Glomerular visceral epithelial cell (primary cell): ENCODE measurements around the gene PHACTR4.
A peak's percentile ranks its signal among the peaks of the same experiment; 100 is the strongest.
"Not testable (repeated sequence)": the region's sequence is repeated elsewhere in the genome, so short reads cannot be mapped to it uniquely, and the experiment has no call there.

Experiments
- DNase-seq: peaks from one replicate; pipeline ENCODE4 v3.0.0-alpha.2; 2016; ENCODE audit errors: extremely low spot score

The PHACTR4 gene

DNA sequence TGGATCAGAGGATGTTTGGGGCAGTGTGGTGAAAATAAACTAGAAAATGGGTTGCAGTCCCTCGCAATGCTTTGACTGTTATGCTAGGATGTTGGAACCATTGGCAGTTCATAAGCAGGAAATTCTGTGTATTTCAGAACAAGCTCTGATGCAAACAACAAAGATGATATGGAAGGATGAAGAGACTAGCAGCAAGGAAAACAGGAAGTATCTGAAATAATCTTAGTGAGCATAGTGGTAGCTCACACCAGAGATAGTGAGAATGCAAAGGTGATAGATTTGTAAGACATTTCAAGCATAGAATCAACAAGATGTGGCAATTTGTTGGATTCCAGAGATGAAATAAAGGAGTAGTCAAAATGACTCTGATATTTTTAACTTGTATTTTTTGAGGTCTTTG, 125.2 kb downstream of the PHACTR4 start:
- no peak for DNase-seq

DNA sequence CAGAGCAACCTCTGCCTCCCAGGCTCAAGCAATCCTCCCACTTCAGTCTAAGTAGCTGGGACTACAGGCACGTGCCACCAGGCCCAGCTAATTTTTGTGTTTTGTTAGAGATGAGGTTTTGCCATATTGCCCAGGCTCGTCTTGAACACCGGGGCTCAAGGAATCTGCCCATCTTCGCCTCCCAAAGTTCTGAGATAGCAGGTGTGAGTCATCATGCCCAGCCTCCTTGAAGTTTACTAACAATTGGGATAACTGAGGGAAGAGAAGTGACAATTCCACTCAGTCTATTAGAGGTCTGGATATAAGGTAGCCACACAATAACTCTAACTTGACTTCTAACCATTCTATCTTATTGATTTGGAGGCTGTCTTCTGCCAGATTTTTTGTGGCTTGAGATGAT, 130.0 kb downstream of the PHACTR4 start:
- DNase-seq = no peak

DNA sequence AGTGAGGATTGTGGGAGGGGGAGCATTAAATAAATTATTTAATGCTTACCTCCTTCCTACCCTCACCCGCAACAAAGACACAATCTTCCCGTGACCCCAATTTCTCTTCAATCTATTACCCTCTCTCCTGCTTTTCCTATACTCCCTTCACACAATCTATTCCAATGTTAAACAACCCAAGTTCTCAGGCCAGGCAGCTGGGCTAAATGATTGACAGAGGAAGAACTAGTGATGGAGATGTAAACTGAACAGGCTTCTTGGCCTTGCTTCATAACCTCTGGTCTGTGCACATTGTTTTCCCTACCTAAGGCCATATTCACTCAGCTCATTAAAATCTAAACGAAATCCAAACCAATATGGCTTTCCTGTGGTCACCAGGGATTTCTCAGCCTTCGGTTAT, 132.4 kb downstream of the PHACTR4 start:
- no peak for DNase-seq

DNA sequence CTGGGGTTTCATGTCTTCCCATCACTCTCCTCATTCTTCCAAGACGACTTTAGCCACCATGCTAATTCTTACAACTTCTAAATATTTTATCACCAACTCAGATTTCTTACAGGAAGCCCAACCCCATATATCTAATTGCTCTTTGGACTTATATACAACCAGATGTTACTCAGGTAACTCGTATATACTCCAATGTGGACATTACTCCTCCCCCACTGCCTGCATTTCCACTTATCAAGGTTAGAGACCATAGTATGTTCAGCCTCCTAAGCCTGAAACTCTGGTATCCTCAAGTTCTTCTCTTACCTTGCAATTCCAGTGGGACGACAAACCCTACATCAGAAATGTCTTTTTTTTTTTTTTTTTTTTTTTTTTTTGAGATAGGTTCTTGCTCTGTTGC, 133.6 kb downstream of the PHACTR4 start:
- no peak for DNase-seq

DNA sequence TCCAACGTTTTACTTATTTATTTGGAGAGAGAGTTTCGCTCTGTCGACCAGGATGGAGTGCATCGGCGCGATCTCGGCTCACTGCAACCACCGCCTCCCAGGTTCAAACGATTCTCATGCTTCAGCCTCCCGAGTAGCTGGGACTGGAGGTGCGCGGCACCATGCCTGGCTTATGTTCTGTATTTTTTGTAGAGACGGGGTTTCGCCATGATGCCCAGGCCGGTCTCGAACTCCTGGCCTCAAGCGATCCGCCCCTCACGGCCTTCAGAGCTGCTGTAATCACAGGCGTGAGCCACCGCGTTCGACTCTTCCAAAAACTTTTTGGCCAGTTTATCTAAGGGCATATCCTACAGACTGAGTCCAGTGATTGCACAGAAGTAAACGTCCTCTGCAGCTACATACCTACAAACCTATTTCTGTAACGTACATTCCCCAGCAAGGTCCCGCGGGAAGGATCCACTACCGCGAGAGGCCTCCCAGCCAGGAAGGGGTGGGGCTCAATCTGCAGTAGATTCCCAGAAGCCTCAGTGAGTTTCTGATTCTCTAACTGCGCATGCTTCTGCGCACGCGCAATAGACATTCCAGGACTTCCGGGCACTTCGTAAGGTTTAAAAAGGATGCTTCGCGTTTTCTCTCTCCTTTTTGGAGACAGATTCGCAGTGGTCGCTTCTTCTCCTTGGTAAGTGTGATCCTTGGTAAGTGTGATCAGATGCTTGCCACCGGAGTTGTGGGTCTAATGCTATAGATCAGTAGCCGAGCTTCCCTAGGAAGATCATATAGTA, 136.1 kb downstream of the PHACTR4 start, which contains the start of gene RCC1:
TSS of gene RCC1 (plus strand) at position 638 of the 782 bp plus-strand sequence. CDS start 23,824 bp downstream, outside the sequence.
- peak; percentile 99 for DNase-seq

DNA sequence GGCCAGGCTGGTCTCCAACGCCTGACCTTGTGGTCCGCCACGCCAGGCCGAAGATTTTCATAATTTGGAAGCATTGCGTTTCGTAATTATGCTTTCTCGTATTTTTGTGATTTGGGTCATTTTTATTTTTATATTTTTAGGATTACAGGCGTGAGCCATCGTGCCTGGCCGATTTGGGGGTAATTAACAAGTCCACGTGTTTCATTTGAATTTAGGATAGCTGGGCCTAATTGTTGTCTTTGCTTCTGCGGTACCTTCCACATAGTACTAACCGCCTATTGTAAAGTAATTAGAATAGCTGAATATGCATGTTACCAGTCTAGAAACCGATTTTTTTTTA, 137.3 kb downstream of the PHACTR4 start:
- no peak for DNase-seq

DNA sequence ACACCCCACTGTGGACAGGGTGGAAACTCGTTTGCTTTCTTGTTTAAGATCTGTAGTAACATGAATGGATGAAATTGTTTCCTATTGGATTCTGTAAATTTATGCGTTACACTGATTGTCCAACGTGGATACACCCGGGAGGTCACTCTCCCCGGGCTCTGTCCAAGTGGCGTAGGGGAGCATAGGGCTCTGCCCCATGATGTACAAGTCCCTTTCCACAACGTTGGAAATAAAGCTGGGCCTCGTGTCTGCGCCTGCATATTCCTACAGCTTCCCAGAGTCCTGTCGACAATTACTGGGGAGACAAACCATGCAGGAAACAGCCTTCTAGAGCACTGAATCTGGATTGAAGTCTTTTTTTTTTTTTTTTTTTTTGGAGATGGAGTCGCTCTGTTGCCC, 137.7 kb downstream of the PHACTR4 start:
- peak; percentile 39 for DNase-seq

DNA sequence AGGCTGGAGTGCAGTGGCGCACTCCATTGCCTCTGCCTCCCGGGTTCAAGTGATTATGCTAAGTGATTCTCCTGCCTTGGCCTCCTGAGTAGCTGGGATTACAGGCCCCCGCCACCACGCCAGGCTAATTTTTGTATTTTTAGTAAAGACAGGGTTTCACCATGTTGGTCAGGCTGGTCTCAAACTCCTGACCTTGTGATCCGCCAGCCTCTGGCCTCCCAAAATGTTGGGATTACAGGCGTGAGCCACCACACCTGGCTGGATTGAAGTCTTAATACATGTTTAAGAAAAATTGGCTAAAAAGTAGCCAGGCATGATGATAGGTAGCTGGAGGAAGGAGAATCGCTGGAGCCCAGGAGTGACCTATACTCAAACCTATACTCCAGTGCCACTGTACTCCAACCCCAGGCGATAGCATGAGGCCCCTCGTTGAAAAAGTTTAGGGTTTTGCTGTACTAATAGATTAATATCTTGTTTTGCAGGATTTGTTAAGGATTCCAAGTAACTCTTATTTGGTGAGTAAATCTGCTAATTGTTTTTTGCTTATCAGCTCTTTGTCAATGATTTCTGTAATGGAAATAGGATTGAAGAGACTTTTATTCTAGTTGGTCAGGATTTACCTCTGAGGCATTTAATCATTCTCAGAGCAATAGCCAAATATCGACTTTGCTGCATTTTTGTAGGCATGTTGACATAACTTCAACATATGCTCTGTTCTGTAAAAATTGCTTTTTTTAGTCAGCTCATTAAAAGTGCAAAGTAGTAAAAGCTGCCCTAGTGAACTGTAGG, 138.3 kb downstream of the PHACTR4 start:
- DNase-seq = no peak

DNA sequence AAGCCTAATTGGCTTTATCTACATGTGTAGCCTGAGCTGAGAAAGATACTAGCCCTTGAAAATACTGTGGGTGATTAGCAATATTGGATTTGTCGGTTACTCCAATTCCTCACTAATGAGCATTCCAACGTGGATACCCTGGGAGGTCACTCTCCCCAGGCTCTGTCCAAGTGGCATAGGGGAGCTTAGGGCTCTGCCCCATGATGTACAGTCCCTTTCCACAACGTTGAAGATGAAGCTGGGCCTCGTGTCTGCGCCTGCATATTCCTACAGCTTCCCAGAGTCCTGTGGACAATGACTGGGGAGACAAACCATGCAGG, 138.9 kb downstream of the PHACTR4 start:
- DNase-seq = peak; percentile 38

DNA sequence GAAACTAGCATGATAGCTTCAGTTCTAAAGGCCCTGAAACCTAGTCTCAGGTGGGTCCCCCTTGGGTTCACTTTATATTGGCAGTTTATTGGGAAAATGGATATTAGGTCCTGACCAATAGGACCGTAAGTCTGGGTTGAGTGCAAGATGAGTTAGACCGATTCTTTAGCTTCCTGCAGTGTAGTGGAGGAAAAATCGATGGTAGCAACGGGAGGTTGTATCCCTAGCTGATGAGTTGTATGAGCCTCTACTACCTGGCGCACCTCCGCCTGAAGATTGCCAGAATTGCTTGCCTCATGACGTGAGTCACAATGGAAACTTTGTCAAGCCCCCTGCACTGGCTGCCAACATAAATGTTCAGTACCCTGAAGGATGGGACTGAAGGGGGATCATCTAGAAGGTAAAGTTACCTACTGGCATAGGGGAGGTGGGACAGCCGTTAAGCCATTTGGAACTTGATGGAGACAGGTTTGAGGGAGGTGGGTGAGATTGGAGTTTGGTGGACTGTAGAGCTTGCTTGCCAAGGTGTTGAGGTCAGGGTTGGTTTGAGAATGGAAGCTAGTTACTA, 140.2 kb downstream of the PHACTR4 start:
- peak; percentile 36 for DNase-seq

DNA sequence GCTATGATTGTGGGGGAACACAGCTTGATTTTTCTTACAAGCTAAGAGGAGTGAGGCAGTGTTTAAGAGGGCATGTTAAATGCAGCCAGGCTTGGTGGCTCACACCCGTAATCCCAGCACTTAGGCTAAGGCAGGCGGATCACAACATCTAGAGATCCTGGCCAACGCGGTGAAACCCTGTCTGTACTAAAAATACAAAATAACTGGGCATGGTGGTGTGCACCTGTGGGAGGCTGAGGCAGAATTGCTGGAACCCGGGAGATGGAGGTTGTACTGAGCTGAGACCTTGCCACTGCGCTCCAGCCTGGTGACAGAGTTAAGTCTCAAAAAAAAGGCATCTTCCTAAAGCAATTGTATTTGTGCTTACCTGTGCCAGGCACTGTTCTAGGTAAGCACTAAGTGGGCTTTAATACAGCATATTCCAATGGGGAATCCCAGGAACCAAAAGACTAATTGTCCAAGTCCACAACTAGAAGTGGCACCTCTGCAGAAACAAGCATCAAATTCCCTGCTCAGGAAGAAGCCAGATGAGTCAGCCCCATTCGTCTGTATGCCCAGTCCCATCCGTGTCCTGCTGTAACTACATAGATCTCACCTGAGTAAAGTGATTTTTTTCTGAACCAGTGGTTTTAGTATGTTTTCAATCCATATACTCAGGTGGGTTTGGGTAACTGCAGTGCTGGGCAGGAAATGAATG, 140.9 kb downstream of the PHACTR4 start:
- peak; percentile 61 for DNase-seq

DNA sequence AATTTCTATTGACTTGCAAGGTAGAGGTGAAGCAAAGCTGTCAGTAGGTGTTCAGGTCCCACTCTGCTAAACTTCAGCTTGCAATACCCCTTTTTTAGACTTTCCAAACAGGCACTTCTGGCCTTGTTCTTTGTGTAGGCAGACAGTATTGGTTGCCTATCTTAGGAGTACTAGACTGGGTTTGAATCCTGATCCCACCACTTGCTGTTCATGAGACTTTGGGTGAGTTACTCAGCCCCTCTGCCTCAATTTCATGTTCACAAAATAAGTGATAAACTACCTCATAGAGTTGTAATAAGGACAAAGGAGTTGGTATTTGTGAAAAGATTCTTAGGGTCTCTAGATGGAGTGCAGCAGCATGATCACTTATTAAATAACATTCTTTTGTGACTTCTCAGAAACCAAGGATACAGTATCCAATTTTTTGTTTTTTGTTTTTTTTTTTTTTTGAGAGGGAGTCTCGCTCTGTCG, 141.5 kb downstream of the PHACTR4 start:
- DNase-seq = no peak

DNA sequence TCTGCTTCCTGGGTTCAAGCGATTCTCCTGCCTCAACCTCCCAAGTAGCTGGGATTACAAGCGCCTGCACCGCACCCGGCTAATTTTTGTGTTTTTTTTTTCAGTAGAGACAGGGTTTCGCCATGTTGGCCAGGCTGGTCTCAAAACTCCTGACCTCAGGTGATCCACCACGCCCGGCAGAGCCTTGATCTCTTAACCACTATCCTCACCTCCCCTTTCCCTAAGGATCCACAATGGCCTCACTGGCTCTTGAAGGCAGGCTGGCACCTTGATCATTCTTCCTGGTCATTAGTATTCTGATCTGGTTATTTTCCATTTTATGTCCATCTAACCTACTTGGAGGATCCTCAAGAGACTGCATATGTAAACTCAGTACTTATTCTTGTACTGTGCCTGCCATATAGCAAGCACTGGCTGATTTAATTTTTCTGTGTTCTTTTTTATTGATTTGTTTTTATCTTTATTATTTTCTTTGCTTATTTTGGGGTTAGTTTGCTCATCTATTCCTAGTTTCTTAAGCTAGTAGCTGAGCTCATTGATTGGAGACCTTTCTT, 142.6 kb downstream of the PHACTR4 start:
- DNase-seq = peak; percentile 37

DNA sequence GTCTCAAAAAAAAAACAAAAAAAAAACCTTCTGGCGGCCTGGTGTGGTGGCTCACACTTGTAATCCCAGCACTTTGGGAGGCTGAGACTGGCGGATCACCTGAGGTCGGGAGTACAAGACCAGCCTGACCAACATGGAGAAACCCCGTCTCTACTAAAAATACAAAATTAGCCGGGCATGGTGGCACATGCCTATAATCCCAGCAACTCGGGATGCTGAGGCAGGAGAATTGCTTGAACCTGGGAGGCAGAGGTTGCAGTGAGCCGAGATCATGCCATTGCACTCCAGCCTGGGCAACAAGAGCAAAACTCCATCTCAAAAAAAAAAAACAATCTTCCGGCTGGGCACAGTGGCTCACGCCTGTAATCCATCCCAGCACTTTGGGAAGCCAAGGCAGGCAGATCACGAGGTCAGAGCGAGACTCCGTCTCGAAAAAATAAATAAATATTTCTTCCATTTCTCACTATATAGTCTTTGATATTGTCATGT, 144.9 kb downstream of the PHACTR4 start:
- DNase-seq = peak; percentile 26

DNA sequence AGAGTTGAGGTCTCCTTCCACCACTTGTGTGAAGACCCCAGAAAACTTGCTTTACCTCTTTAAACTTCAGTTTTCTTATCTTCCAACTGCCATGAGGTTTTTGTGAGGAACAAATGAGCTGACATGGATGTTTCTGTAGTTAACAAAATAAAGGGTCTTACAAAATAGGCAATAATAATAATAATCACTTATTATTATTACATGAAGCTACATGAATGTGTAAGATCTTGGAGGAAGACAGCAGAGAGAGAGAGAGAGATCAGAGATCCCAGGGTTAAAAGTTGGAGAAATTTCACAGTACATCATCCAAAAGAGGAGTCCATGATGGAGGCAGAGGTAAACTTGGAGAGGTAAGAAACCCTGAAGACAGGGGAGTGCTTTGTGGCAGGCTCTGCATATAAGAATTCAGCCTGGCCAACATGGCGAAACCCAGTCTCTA, 147.0 kb downstream of the PHACTR4 start:
- no peak for DNase-seq

DNA sequence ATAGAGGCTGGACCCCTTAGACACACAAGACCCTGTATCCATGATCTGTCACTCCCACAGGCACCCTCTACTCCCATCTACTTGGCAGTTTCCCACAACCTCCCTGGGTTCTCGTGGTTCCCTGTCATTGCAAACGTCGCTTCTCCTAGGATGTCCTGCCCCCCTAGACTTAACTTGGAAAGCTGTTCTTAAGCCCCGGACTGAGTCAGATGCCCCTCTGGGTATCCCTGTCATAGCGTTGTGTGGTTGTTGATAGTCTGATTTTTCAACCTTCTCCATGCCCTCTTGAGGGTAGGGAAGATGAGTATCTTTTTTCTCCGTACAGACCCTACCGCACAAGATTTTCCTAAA, 148.1 kb downstream of the PHACTR4 start:
- no peak for DNase-seq

DNA sequence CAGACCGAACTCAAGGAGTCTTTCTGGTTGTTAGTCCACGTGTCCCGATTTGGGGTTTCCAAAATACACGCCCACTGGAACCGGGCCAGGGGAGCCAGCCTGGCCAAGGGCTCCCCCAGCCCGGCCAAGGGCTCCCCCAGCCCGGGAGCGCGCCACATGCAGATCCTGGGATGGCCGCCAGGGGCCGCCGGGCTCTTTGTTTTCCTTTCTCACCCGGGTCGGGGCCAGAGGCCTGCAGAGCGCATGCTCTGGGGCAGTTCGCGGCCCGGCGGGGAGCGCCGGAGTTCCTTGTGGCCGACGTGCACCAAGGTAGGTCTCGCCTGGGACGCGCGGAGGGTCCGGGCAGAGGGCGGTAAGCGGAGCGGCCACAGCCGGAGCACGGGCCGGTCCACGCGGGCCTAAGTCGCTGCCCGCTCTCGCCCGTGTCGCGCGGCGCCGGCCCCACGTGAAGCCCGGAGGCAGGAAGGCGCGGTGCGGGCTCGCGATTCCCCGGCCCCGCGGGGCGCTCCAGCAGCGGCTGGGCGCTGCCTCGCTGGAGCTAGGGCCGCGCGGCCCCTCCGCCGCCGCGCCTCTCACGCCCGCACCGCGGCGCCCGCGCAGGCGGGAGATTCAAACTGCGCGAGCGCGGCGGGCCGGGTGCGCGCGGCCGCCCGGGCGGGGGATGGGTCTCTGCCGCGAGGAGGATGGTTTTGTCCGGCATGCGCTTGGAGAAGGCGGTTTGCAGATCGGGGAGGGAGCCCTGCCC, 148.6 kb downstream of the PHACTR4 start:
- peak; percentile 90 for DNase-seq

DNA sequence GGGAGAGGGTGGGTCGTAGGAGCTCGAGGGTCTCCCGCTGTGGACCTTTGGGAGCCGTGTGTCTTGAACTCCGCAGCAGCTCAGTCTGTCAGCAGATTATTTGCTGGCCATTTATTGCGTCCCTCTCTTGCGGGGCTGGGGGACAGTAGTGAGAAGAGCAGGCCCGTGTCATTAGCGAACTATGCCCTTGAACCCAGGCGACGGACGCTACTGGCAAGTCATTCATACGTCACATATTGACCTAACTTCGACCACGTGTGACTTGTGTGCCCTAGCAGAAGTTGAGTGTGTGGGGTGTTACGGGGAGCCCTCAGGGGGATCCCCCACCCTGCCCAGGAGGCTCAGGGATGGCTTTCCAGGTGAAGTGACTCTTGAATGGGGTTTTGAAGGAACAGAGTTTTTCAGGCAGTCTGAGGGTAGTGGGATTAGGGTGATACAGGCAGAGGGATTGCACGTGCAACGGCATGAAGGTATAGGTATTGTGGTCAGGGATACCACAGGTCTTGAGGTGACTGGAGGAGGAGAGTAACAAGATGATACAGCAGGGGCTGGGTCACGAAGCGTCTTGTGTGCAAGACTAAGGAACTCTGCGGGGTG, 149.3 kb downstream of the PHACTR4 start:
- DNase-seq = peak; percentile 31

DNA sequence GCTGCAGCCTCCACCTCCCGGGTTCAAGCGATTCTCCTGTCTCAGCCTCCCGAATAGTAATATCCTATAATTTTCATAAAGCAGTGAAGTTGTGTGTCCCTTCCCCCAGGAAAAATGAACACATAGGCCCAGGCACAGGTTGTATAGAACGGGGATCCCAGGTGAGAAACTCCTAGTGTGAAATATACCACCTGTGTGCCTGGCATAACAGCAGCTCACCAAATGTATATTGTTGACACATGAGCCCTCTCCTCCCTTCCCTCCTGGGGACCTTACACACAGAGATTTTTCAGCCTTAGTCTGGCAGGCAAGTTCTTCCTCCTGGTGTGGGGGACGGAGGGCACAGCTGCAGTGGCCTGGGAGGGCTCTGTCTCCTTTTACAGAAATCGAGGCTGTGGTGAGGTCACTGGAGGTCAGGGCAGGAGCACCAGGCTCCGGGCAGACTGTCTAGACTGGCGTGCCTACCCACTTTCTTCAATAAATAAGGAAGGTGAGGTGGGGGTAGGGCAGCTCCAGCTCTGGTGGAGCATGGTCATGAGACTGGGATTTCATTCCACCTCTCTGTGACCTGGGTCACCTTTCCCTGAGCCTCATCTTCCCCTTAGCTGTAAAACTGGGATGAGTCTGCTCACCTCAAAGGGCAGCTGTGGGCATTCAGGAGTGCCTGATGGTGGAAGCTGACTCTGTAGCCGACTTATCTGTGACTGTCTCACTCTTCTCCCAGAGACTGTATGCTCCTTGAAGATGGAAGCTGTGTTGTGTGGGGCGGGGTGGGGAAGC, 150.6 kb downstream of the PHACTR4 start:
- no peak for DNase-seq

DNA sequence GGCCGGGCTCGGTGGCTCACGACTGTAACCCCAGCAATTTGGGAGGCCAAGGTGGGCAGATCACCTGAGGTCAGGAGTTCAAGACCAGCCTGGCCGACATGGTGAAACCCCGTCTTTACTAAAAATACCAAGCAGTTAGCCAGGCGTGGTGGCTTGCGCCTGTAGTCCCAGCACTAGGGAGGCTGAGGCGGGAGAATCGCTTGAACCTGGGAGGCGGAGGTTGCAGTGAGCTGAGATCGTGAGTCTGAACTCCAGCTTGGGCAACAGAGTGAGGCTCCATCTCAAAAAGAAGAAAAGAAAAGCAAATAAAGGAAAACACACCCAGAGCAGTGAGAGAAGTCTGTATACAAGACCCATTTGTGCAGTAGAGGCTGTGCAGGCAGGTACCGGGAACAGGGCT, 151.3 kb downstream of the PHACTR4 start:
- not testable (repeated sequence) for DNase-seq
